ENCODE data around the gene DLG2.
"Not testable (repeated sequence)": the region's sequence is repeated elsewhere in the genome, so short reads cannot be mapped to it uniquely, and the experiment has no call there.

DLG2 gene

GRCh38 chr11:83456075-83456474 is 2171.1 kb downstream of the DLG2 start:
- DNase-seq, result no peak

GRCh38 chr11:83455356-83455755 is 2171.8 kb downstream of the DLG2 start:
- no peak for DNase-seq

GRCh38 chr11:83454674-83455073 is 2172.5 kb downstream of the DLG2 start:
- DNase-seq, result no peak

DNA sequence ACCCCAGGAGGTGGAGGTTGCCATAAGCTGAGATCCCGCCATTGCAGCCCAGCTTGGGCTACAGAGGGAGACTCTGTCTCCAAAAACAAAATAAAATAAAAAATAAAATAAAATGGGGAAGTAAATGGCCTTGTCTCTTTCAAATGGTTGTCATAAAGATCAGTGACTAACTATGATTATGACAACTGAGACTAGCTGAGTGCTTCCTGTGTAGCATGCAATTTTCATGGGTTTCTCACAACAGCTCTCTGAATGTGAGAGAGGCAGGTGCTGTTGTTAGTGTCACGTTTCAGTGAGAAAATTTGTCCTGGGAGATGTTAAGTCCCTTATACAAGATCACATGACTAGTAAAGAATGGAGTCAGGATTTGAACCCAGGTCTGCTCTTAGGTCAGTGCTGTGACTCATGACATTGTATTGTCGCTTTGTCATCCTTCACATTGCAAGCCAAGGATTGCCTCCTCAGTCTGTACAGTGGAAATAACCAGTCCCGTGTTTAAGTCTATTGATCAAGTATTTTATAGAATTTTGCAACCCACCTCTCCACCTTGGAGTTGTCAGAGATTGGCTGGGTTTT is 2177.7 kb downstream of the DLG2 start:
- DNase-seq, result no peak

- DNase-seq, result no peak
These were observed 2178.5 kb downstream of the DLG2 start for GRCh38 chr11:83448686-83449085.

- not testable (repeated sequence) for DNase-seq
These were observed 2183.3 kb downstream of the DLG2 start for GRCh38 chr11:83443880-83444279.

- no peak for DNase-seq
These were observed 2185.5 kb downstream of the DLG2 start for GRCh38 chr11:83441601-83442000.

DNA sequence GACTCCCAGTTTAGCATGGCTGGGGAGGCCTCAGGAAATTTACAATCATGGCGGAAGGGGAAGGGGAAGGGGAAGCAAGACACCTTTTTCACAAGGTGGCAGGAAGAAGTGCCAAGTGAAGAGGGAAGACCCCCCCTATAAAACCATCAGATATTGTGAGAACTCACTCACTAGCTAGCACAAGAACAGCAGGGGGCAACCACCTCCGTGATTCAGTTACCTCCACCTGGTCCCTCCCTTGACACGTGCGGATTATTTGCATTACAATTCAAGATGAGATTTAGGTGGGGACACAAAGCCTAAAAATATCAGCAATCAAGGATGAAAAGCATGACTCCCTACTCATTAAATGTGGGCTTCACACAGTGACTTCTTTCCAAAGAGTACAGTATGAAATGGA is 2186.0 kb downstream of the DLG2 start:
- no peak for DNase-seq

GRCh38 chr11:83438438-83438837 is 2188.7 kb downstream of the DLG2 start:
- no peak for DNase-seq

- no peak for DNase-seq
These were observed 2189.2 kb downstream of the DLG2 start for GRCh38 chr11:83437939-83438338.

- DNase-seq, result no peak
These were observed 2190.3 kb downstream of the DLG2 start for GRCh38 chr11:83436855-83437254.

DNA sequence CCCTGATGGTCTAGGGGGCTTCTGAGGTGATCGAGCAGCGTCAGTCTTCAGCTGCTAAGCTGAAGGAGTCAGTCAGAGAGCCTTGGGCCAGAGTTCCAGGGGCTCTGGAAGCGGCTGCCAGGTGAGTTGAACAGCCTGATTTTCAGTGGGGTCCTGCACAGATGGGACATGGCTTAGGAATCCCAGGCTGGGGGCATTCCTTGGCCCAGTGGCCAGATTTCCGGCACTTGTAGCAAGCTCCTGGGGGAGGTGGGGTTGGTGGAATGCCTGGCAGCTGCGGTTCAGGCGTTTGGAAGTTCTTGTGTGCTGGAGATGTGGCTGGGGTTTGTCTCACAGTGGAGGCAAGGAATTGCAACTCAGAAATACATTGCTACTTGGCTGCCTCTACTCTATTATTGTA is 2192.3 kb downstream of the DLG2 start:
- not testable (repeated sequence) for DNase-seq

- DNase-seq, result no peak
These were observed 2199.2 kb downstream of the DLG2 start for GRCh38 chr11:83427943-83428342.

- DNase-seq, result no peak
These were observed 2199.6 kb downstream of the DLG2 start for GRCh38 chr11:83427501-83427900.

DNA sequence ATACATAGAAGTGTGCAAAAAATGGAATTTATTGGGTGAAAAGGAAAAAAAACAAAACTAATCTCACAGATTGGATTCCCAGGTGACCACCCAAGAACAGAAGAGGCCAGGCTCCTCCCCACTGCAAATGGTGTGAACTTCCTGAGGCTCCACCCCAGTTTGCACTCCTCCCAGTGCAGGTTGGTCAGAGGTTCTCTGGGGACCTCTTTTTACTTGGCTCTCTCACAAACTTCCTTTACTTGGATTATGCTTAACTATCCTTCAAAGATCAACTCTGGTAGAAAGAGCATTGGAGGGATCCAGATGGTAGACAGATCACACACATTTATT is 2202.0 kb downstream of the DLG2 start:
- DNase-seq, result no peak

GRCh38 chr11:83424376-83425136 is 2202.6 kb downstream of the DLG2 start:
- DNase-seq, result no peak

- not testable (repeated sequence) for DNase-seq
These were observed 2204.5 kb downstream of the DLG2 start for GRCh38 chr11:83422641-83423040.

DNA sequence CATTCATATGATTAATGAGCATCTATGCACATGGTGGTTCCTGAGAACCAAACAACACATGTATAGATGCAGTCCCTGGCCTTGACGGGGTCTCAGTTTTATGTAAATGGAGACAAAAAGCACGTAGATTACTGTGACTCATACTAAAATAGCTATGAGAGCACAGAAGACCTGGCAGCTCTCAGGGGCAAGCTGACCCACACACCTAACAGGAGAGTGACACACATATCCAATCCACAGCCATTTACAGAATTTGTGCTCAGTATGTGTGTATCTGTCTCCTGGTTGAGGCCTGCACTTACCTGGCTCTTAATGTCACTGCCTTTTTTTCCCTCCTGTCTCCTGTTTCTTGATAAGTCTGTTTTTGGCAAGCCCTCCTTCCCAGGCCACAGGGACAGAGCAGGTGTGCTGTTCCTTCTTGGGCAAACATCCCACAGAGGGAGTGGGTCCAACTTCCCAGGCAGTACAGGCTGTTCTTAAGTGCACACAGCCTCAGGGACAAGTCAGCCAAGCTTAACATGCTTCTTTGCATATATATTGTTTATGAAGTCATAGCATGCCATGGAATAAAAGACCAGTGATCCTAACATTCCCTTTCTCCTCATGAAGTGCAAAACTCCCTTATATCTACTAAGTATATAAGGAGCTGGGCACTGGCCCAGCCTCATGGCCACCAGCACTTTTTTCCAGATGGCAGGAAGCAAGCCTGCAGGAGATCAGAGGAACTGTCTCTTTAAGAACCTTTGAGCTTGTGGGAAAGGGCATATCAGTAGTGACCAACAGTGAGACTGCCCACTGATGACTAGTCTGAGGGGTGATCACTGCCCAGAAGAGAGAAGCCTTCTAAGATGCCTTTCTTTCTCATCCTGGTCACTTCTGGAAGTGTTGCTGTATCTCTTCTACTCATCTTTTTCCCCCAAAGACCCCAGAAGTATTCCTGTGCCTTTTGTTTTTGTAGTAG is 2216.3 kb downstream of the DLG2 start:
- DNase-seq, result no peak

DNA sequence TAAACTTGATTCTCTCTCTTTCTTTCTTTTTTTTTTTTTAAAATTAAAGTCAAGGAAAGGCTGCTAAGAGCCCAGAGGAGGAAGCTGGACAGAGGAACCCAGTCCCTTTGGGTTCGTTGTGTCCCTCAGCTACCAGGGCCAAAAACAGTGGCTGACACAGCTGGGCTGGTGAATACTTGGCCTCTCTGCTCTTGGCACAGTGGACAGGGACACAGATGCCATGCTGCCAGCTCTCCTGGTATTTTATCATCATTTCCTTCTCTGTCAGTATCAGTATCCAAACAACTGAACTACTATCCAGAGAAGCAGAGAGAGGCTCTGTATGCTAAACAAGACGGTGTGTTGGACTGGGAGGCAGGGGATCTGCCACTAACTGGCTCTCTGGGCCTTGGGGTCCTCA is 2217.3 kb downstream of the DLG2 start:
- DNase-seq, result no peak

GRCh38 chr11:83409476-83409875 is 2217.7 kb downstream of the DLG2 start:
- no peak for DNase-seq

- DNase-seq, result no peak
These were observed 2218.2 kb downstream of the DLG2 start for GRCh38 chr11:83408946-83409345.

Data from CD4-positive, alpha-beta T cell treated with Interleukin-21 for 1 hour (primary cell).